Transverse colon (tissue), 4 donors: Measurements from ENCODE around the gene OSCAR. TPM values are rescaled to one million over a fixed set of nuclear protein-coding genes. Genes with fewer than 3 reads are reported as not detected.

Source experiments
- DNase-seq: peaks from one replicate; pipeline ENCODE4 v3.0.0-alpha.2; 2019
- H3K27ac ChIP-seq, 4 donors: fragments of 200-600 bp; sonication (generic); 2 replicates each; pipeline ENCODE4 v1.5.1; 2016 to 2018; ENCODE audit warnings: inconsistent platforms in 4 of 4
- H3K27me3 ChIP-seq: fragments of 200-600 bp; sonication (generic); 2 replicates; pipeline ENCODE4 v1.5.1; 2017; ENCODE audit warnings: inconsistent platforms
- H3K36me3 ChIP-seq, 4 donors: fragments of 200-600 bp; sonication (generic); 2 replicates each; pipeline ENCODE4 v1.5.1; 2017 to 2019; ENCODE audit warnings: inconsistent platforms in 4 of 4
- H3K4me1 ChIP-seq, 4 donors: fragments of 200-600 bp; sonication (generic); 2 replicates each; pipeline ENCODE4 v1.5.1; 2017 to 2020; ENCODE audit warnings: inconsistent platforms in 4 of 4
- H3K4me3 ChIP-seq, 4 donors: fragments of 200-600 bp; sonication (generic); 1 replicate in 1 of 4; 2 replicates in 3 of 4; pipeline versions ENCODE4 v1.5.1 to v1.6.1; 2017 to 2019; ENCODE audit warnings: inconsistent platforms in 4 of 4
- H3K9me3 ChIP-seq, 2 donors: fragments of 200-600 bp; sonication (generic); 2 replicates each; pipeline ENCODE4 v1.5.1; 2017 to 2019; ENCODE audit warnings: inconsistent platforms in 2 of 2
- EP300 ChIP-seq: sonication (generic); formaldehyde crosslinking; IDR thresholded peaks from one replicate; pipeline ENCODE4 v1.6.1; 2017; ENCODE audit warnings: antibody characterized with exemption, low read depth
- POLR2A ChIP-seq: fragments of 450-650 bp; IDR thresholded peaks from one replicate; pipeline ENCODE4 v1.6.1; 2016; ENCODE audit warnings: antibody characterized with exemption, mild to moderate bottlenecking, moderate library complexity
- POLR2AphosphoS5 ChIP-seq, 3 donors: sonication (generic); formaldehyde crosslinking; IDR thresholded peaks; one replicate each; pipeline ENCODE4 v1.6.1; 2016; ENCODE audit warnings: antibody characterized with exemption in 3 of 3
- WGBS, 2 donors: methylation state at CpG; one replicate each; pipeline ENCODE4 v1.1.5; 2018; ENCODE audit warnings: low coverage in 1 of 2; 5-methylcytosine and 5-hydroxymethylcytosine counted together
- in situ Hi-C, 4 donors: fragments of 200-750 bp; cut with MboI; loops; one replicate each; pipeline versions ENCODE4 v1.15.0 to v1.15.1; 2017; ENCODE audit warnings: low sequenced_read_pairs in 3 of 4, low pct_ligation_motif_present in 1 of 4, low pct_unique_long_range_greater_than_20kb in 1 of 4
- intact Hi-C: fragments of 100-400 bp; cut with DNase I; formaldehyde crosslinking; loops from one replicate; pipeline ENCODE4 v1.15.1; 2023; ENCODE audit warnings: low total_unique reads
- total RNA-seq, 4 donors: library from RNA; depleted of rRNA; stranded (reverse); fragments of >200 nt; gene quantifications; one replicate each; pipeline ENCODE4 v1.1.0, GENCODE V29; 2016
- TF ChIP-seq, protein P1 (sequence below), 5 experiments: fragments of 200-600 bp in 3 of 5; fragments of 450-650 bp in 2 of 5; sonication (generic) in 3 of 5; IDR thresholded peaks; 1 replicate in 2 of 5; 2 replicates in 3 of 5; pipeline ENCODE4 v1.5.1; 2016 to 2017; ENCODE audit warnings: antibody characterized with exemption in 5 of 5, inconsistent platforms in 3 of 5, mild to moderate bottlenecking in 2 of 5, moderate library complexity in 1 of 5

Gene OSCAR
- total RNA-seq, 4 donors from 2014 or later = 0.27 to 3.2 (median 0.75) TPM; not detected in 1

DNA sequence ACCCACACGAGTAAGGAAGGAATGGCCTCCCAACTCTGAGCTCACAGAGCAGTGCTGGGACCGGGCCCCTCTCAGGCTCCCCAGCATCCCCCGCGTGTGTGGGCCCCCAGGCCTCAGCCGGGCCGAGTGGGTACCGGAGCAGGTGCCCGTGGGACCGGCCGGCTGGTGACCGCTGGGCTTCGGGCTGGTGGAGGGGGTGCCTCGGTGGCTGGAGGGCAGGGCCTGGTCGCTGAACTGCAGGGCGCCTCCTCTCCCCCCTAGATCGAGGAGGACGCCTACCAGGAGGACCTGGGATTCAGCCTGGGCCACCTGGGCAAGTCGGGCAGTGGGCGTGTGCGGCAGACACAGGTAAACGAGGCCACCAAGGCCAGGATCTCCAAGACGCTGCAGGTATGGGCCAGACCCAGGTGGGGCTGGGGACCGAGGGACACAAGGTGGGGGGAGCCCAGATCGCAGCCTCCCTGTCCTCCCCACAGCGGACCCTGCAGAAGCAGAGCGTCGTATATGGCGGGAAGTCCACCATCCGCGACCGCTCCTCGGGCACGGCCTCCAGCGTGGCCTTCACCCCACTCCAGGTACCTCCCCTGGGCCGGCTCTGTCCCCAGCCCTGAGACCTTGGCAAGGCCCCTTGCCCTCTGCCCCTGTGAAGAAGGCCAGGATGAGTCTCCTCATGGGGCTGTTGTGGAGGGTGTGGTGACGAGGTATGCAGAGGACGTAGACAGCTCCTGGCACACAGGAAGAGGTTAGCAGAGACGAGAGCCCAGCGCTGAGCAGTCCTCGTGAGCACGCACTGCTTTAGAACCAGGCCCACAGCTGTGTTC lies 28.4 kb upstream of the OSCAR start:
- H3K27ac ChIP-seq = no peak overlapping the region
- peaks cover 0 to 53% (median 11%) of the 10 kb centered on the region in 4 donors for H3K36me3 ChIP-seq
- WGBS, 2 donors = 96% methylated on average over 41 of the region's 41 CpGs; no CpG with 5 or more reads in 1 of the 2 donors
- no peaks in the 10 kb centered on the region for H3K9me3 ChIP-seq
- no peak overlapping the region for H3K4me3 ChIP-seq
- H3K27me3 ChIP-seq = no peaks in the 10 kb centered on the region
- intact Hi-C loops = no loop called here
- DNase-seq = no peak
- in situ Hi-C loops = no loop called here
- TF ChIP-seq, protein P1, sequence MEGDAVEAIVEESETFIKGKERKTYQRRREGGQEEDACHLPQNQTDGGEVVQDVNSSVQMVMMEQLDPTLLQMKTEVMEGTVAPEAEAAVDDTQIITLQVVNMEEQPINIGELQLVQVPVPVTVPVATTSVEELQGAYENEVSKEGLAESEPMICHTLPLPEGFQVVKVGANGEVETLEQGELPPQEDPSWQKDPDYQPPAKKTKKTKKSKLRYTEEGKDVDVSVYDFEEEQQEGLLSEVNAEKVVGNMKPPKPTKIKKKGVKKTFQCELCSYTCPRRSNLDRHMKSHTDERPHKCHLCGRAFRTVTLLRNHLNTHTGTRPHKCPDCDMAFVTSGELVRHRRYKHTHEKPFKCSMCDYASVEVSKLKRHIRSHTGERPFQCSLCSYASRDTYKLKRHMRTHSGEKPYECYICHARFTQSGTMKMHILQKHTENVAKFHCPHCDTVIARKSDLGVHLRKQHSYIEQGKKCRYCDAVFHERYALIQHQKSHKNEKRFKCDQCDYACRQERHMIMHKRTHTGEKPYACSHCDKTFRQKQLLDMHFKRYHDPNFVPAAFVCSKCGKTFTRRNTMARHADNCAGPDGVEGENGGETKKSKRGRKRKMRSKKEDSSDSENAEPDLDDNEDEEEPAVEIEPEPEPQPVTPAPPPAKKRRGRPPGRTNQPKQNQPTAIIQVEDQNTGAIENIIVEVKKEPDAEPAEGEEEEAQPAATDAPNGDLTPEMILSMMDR (IDR thresholded peaks at IDR 0.05) = no peak
- no peak for TF ChIP-seq POLR2A
- TF ChIP-seq EP300 = no peak
- TF ChIP-seq POLR2AphosphoS5 (IDR thresholded peaks at IDR 0.05) = no peak
- no peaks in the 10 kb centered on the region for H3K4me1 ChIP-seq

DNA sequence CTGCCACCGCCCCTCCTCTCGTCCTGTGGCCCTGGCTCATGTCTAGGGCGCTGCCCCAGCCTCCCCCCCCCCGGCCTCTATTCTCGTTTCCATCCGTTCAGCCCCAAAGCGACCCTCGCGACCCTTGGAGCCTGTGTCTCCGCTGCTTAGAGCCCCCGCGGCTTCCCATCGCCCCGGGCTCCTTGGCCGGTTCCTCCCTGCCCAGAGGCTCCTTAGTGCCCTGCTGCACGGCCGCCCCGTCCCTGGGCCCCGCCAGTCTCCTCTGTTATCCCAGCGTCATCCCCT lies 27.8 kb upstream of the OSCAR start:
- intact Hi-C loops = no loop called here
- in situ Hi-C loops = no loop called here
- TF ChIP-seq POLR2AphosphoS5 (IDR thresholded peaks at IDR 0.05) (no peak), POLR2A (no peak), EP300 (no peak)
- TF ChIP-seq, protein P1 (IDR thresholded peaks at IDR 0.05) = no peak
- DNase-seq = no peak
- 88% methylated on average over 20 of the region's 20 CpGs; no CpG with 5 or more reads in 1 of the 2 donors for WGBS, 2 donors
- Histone ChIP-seq H3K27ac (no peak overlapping the region), H3K36me3 (peaks cover 0 to 59% (median 13%) of the 10 kb centered on the region in 4 donors), H3K9me3 (no peaks in the 10 kb centered on the region), H3K4me1 (no peaks in the 10 kb centered on the region), H3K27me3 (no peaks in the 10 kb centered on the region), H3K4me3 (no peak overlapping the region)

DNA sequence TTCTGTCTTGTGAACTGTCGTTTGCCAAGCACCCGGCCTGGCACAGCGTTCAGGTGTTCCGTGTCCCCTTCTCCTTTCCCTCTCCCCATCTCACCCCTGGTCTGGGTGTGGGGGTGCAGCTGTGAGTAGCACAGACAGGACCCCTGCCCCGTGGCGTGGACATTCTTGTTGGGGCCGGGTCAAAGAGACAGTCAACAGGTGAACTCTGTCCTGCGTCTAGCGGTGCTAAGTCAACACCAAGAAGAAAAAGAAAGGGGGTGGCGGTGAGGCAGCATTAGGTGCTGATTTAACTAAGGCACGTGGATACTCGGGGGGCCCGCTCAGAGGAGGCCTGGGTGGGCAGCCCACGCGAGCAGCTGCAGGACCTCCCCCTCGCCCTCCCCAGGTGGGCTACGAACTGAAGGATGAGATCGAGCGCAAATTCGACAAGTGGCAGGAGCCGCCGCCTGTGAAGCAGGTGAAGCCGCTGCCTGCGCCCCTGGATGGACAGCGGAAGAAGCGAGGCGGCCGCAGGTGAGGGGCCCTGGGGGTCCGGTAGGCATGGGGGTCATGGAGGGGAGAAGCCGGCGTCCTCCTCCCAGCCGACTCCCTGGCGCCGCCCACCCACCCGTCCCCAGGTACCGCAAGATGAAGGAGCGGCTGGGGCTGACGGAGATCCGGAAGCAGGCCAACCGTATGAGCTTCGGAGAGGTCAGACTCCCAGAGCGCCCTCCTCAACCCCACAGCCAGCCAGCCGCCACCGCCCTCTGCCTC lies 27.3 kb upstream of the OSCAR start:
- H3K27ac ChIP-seq = no peak overlapping the region
- no peaks in the 10 kb centered on the region for H3K4me1 ChIP-seq
- TF ChIP-seq POLR2AphosphoS5 (IDR thresholded peaks at IDR 0.05) = no peak
- TF ChIP-seq POLR2A = no peak
- TF ChIP-seq, protein P1 (IDR thresholded peaks at IDR 0.05) = no peak
- no peak for TF ChIP-seq EP300
- WGBS, 2 donors = 91 to 96% methylated on average over 18 to 41 of the region's 44 CpGs
- H3K36me3 ChIP-seq = peaks cover 0 to 64% (median 13%) of the 10 kb centered on the region in 4 donors
- no peaks in the 10 kb centered on the region for H3K9me3 ChIP-seq
- in situ Hi-C loops = no loop called here
- no peak for DNase-seq
- H3K27me3 ChIP-seq = no peaks in the 10 kb centered on the region
- H3K4me3 ChIP-seq = no peak overlapping the region
- intact Hi-C loops = no loop called here

DNA sequence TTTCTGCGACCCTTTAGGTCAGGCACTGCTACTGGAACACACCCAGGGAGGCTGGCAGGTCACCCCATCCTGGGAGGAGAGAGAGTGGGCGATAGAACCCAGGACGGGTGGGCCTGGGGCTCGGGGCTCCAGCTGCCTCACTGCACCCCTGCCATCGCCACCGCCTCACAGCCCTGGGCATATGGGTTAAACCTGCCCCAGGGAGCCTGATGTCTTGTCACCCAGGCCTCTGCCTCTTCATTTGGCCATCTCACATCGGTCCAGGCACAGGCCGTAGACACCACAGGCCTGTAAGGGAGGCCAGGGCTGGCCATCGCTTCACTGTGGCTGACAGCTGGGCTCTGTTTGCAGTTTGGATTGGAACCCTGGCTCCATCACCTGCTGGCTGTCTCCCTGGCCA lies 25.1 kb upstream of the OSCAR start:
- no peaks in the 10 kb centered on the region for H3K4me1 ChIP-seq
- in situ Hi-C loops (no loop called here), intact Hi-C loops (no loop called here)
- no peak overlapping the region for H3K27ac ChIP-seq
- peaks cover 0 to 75% (median 16%) of the 10 kb centered on the region in 4 donors for H3K36me3 ChIP-seq
- no peak for DNase-seq
- WGBS, 2 donors = 87% methylated on average over 9 of the region's 9 CpGs; no CpG with 5 or more reads in 1 of the 2 donors
- TF ChIP-seq POLR2A (no peak), POLR2AphosphoS5 (IDR thresholded peaks at IDR 0.05) (no peak), EP300 (no peak)
- TF ChIP-seq, protein P1 (IDR thresholded peaks at IDR 0.05) = no peak
- no peaks in the 10 kb centered on the region for H3K27me3 ChIP-seq
- no peaks in the 10 kb centered on the region for H3K9me3 ChIP-seq
- no peak overlapping the region for H3K4me3 ChIP-seq
